MCF 10A (cell line): ENCODE measurements around the gene VAMP8. TPM values are rescaled to one million over a fixed set of nuclear protein-coding genes. Genes with fewer than 3 reads are reported as not detected.
A peak's percentile ranks its signal among the peaks of the same experiment; 100 is the strongest.

Experiments used
- BruUV-seq: library from RNA; stranded (reverse); fragments of 400-500 nt; replicated peaks from 2 replicates; lab custom pipeline; 2021; lab: Mats Ljungman, UMichigan
- CTCF ChIA-PET: fragments of 300-600 bp; sonication (Branson Sonifier 250); formaldehyde crosslinking; extraction: SDS; loops from one replicate; lab custom pipeline; 2021; ENCODE audit warnings: antibody characterized with exemption, inconsistent platforms; lab: Yijun Ruan, JAX
- POLR2A ChIA-PET: fragments of 300-600, 350-650 bp; sonication (Branson Sonifier 250); formaldehyde crosslinking; extraction: SDS; loops from one replicate; lab custom pipeline; 2020; ENCODE audit warnings: antibody characterized with exemption, inconsistent platforms; lab: Yijun Ruan, JAX
- DNase-seq: peaks from one replicate; pipeline ENCODE4 v3.0.0-alpha.2; 2018; ENCODE audit not compliant: unreplicated experiment
- H3K27ac Mint-ChIP-seq: one replicate; pipeline ENCODE4 v1.8.0; 2022; ENCODE audit warnings: mild to moderate bottlenecking, low read depth, mixed read lengths; ENCODE audit not compliant: unreplicated experiment
- H3K27me3 Mint-ChIP-seq: one replicate; pipeline ENCODE4 v1.8.0; 2022; ENCODE audit warnings: mixed read lengths; ENCODE audit not compliant: insufficient read depth, unreplicated experiment
- H3K36me3 Mint-ChIP-seq: one replicate; pipeline ENCODE4 v1.8.0; 2022; ENCODE audit warnings: mild to moderate bottlenecking, moderate library complexity, mixed read lengths; ENCODE audit not compliant: insufficient read depth, unreplicated experiment
- H3K4me1 Mint-ChIP-seq: one replicate; pipeline ENCODE4 v1.8.0; 2022; ENCODE audit warnings: mixed read lengths; ENCODE audit not compliant: insufficient read depth, unreplicated experiment
- H3K4me3 Mint-ChIP-seq: one replicate; pipeline ENCODE4 v1.8.0; 2022; ENCODE audit warnings: mild to moderate bottlenecking, moderate library complexity, mixed read lengths; ENCODE audit not compliant: unreplicated experiment
- H3K9me3 Mint-ChIP-seq: one replicate; pipeline ENCODE4 v1.8.0; 2022; ENCODE audit warnings: mixed read lengths; ENCODE audit not compliant: unreplicated experiment
- intact Hi-C: fragments of 100-400 bp; cut with micrococcal nuclease; formaldehyde crosslinking; loops from 2 replicates; pipeline ENCODE4 v1.14.1; 2022
- total RNA-seq: library from RNA; stranded (reverse); gene quantifications from 2 replicates; pipeline ENCODE4 v1.2.3, GENCODE V29; 2022
- TF ChIP-seq, protein P1 (sequence below): fragments of 200-600 bp; IDR thresholded peaks from one replicate; pipeline ENCODE4 v1.8.0; 2022; ENCODE audit warnings: antibody characterized with exemption, mild to moderate bottlenecking; ENCODE audit not compliant: unreplicated experiment

VAMP8 gene
- total RNA-seq, 1 experiment from 2014 or later: 56.0 TPM

DNA sequence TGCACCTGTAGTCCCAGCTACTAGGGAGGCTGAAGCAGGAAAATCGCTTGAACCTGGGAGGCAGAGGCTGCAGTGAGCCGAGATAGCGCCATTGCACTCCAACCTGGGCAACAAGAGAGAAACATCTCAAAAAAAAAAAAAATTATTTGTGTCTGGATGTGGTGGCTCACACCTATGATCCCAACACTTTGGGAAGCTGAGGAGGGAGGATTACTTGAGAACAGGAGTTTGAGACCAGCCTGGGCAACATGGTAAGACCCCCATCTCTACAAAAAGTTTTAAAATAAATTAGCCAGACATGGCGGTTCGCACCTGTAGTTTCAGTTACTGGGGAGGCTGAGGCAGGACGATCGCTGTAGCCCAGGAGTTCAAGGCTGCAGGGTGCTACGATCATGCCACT, 1.6 kb upstream of the VAMP8 start:
- ChIA-PET POLR2A (interaction anchor here (0.9 to 5.4 kb wide), 5 partner anchors 9 to 530 kb away, joined by 3 to 113 read pairs (median 62); partner anchors contain the start of genes MAT2A, POLR1A, RNF181 and TMEM150A), CTCF (interaction anchor here (0.6 to 0.9 kb wide), 3 partner anchors 22 to 177 kb away, joined by 3 to 4 read pairs (median 4); no protein-coding TSS in a partner anchor)
- no peak for DNase-seq
- Mint-ChIP-seq H3K36me3 (peaks cover 14% of the 10 kb centered on the region), H3K9me3 (no peaks in the 10 kb centered on the region), H3K4me3 (no peak overlapping the region), H3K27ac (no peak overlapping the region), H3K4me1 (peaks cover 11% of the 10 kb centered on the region), H3K27me3 (peaks cover 1% of the 10 kb centered on the region)
- TF ChIP-seq, protein P1, sequence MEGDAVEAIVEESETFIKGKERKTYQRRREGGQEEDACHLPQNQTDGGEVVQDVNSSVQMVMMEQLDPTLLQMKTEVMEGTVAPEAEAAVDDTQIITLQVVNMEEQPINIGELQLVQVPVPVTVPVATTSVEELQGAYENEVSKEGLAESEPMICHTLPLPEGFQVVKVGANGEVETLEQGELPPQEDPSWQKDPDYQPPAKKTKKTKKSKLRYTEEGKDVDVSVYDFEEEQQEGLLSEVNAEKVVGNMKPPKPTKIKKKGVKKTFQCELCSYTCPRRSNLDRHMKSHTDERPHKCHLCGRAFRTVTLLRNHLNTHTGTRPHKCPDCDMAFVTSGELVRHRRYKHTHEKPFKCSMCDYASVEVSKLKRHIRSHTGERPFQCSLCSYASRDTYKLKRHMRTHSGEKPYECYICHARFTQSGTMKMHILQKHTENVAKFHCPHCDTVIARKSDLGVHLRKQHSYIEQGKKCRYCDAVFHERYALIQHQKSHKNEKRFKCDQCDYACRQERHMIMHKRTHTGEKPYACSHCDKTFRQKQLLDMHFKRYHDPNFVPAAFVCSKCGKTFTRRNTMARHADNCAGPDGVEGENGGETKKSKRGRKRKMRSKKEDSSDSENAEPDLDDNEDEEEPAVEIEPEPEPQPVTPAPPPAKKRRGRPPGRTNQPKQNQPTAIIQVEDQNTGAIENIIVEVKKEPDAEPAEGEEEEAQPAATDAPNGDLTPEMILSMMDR: no peak
- intact Hi-C loops: no loop called here
- BruUV-seq: no TSS peak

DNA sequence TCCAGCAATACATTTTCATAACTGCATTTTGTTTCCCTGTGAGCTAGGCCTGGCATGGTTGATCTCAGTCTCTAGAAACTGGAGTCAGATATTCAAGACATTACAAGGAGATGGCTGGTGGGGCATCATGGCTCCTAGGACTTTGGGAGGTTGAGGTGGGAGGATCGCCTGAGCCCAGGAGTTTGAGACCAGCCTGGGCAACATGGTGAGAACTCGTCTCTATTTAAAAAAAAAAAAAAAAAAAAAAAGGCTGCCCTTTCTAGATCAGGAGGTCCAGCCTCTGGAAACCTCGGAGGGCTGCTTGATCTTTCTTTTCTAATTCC, 362 bp upstream of the VAMP8 start:
- TF ChIP-seq, protein P1: no peak
- Mint-ChIP-seq H3K27me3 (no peaks in the 10 kb centered on the region), H3K36me3 (peaks cover 21% of the 10 kb centered on the region), H3K4me3 (peak overlapping the region; percentile 79), H3K4me1 (peaks cover 11% of the 10 kb centered on the region), H3K27ac (peak overlapping the region; percentile 94), H3K9me3 (no peaks in the 10 kb centered on the region)
- ChIA-PET POLR2A (interaction anchor here (0.5 to 5.4 kb wide), 36 partner anchors 9 to 281 kb away, joined by 3 to 113 read pairs (median 6); partner anchors contain the start of genes C2orf68, GGCX, MAT2A and RNF181), CTCF (interaction anchor here (0.9 to 1.2 kb wide), 6 partner anchors 10 to 157 kb away, joined by 3 to 6 read pairs (median 4); no protein-coding TSS in a partner anchor)
- BruUV-seq: no TSS peak
- DNase-seq: no peak
- intact Hi-C loops: no loop called here

DNA sequence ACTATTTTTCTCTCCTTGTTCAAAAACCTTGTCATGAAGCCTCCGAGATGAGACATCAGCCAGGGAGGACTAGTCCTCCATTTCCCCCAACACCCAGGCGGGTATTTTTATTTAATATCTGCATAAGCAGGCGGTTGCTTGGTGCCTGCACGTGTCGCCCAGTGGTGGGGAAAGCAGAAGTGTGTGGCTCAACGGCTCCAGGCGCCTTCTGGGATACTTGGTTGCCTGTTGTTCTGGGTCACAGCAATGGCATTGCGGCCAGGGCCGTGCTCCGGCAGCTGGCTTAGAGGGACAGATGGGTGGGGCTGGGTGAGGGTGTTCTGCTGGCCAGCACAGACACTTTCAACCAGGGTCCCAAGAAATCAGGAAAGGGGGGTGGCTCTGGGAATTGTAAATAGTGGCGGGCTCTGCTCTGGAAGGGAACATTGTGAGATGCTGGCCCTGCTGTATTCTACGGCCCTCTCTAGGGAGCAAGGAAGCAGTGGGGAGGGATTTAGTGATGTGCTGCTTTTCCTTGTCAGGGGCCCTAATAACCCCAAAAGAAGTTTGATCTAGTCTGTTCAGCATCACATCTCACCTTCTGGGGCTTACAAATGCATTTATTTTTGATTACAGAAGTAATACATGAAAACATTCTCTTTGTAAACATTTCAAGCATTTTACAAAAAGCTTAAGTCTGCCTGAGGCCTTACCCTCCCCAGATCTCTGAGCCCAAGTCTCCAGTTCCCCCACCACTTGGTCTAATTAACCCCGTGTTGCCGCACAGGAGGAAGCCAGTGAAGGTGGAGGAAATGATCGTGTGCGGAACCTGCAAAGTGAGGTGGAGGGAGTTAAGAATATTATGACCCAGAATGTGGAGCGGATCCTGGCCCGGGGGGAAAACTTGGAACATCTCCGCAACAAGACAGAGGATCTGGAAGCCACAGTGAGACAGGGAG, 1.1 kb downstream of the VAMP8 start:
- H3K9me3 Mint-ChIP-seq: no peaks in the 10 kb centered on the region
- TF ChIP-seq, protein P1: no peak
- POLR2A ChIA-PET: interaction anchor here (0.6 to 5.4 kb wide), 30 partner anchors 9 to 252 kb away, joined by 3 to 113 read pairs (median 7); partner anchors contain the start of genes C2orf68, GGCX, MAT2A and RNF181
- H3K36me3 Mint-ChIP-seq: peaks cover 36% of the 10 kb centered on the region
- intact Hi-C loops: no loop called here
- CTCF ChIA-PET: interaction anchor here (0.6 to 1.3 kb wide), 6 partner anchors 12 to 157 kb away, joined by 3 to 6 read pairs (median 4); no protein-coding TSS in a partner anchor
- peak overlapping the region; percentile 94 for H3K27ac Mint-ChIP-seq
- BruUV-seq: no TSS peak
- H3K27me3 Mint-ChIP-seq: no peaks in the 10 kb centered on the region
- H3K4me1 Mint-ChIP-seq: peaks cover 11% of the 10 kb centered on the region
- peak overlapping the region; percentile 79 for H3K4me3 Mint-ChIP-seq
- DNase-seq: peak; percentile 25
